HepG2 (cell line): ENCODE measurements around the gene MOK. TPM values are rescaled to one million over a fixed set of nuclear protein-coding genes. Genes with fewer than 3 reads are reported as not detected.

ENCODE experiments used
- ATAC-seq: fragments of 200-7000 bp; cut with Tn5 transposase; 3 replicates; pipeline ENCODE4 v1.9.1; 2020; ENCODE audit warnings: mild to moderate bottlenecking, moderate library complexity
- BruUV-seq: library from RNA; stranded (reverse); fragments of 400-500 nt; replicated peaks from 2 replicates; lab custom pipeline; 2021; lab: Mats Ljungman, UMichigan
- CTCF ChIA-PET: fragments of 300-600 bp; formaldehyde crosslinking; extraction: SDS; loops from one replicate; lab custom pipeline; 2021; ENCODE audit warnings: low total read pairs, inconsistent platforms, low intra/inter-chr PET ratio; lab: Yijun Ruan, JAX
- POLR2A ChIA-PET: fragments of 350-600 bp; sonication (Branson Sonifier 250); formaldehyde crosslinking; loops from one replicate; lab custom pipeline; 2020; ENCODE audit warnings: antibody characterized with exemption, inconsistent platforms; lab: Yijun Ruan, JAX
- DNase-seq: peaks from one replicate; pipeline ENCODE4 v3.0.0-alpha.2; 2015; ENCODE audit warnings: low spot score
- FAIRE-seq: peaks from 3 replicates; lab custom pipeline; 2011; peaks lifted over from hg19 to GRCh38; lab: Jason Lieb, UNC
- H2AFZ ChIP-seq: one replicate; pipeline ENCODE4 v1.6.1; 2011; ENCODE audit warnings: low read length, inconsistent platforms
- H3K27ac ChIP-seq: fragments of 300-600 bp; 3 replicates; pipeline ENCODE4 v1.8.0; 2011; ENCODE audit warnings: mixed run types, mild to moderate bottlenecking, mixed read lengths, low read length, inconsistent platforms; ENCODE audit not compliant: insufficient read depth; ENCODE audit errors: extremely low read length
- H3K27me3 ChIP-seq, 2 experiments: fragments of 200-600 bp in 1 of 2; 2 replicates in 1 of 2; 3 replicates in 1 of 2; pipeline versions ENCODE4 v1.6.0 to v1.8.0; 2011; ENCODE audit warnings: low read length in 2 of 2, mild to moderate bottlenecking in 2 of 2, moderate library complexity in 2 of 2, inconsistent platforms in 1 of 2; ENCODE audit not compliant: insufficient read depth in 2 of 2, control insufficient read depth in 1 of 2
- H3K36me3 ChIP-seq, 2 experiments: fragments of 200-600 bp in 1 of 2; replicated peaks in 1 of 2; 2 replicates in 1 of 2; 3 replicates in 1 of 2; pipeline versions ENCODE4 v1.5.1 to v1.8.0; 2011; ENCODE audit warnings: low read length in 2 of 2, inconsistent platforms in 1 of 2; ENCODE audit not compliant: insufficient read depth in 2 of 2, control insufficient read depth in 1 of 2
- H3K4me1 ChIP-seq: 2 replicates; pipeline ENCODE4 v1.5.1; 2012; ENCODE audit warnings: low read length, inconsistent platforms; ENCODE audit not compliant: insufficient read depth
- H3K4me2 ChIP-seq: 2 replicates; pipeline ENCODE4 v1.6.0; 2011; ENCODE audit warnings: low read depth, low read length, inconsistent platforms
- H3K4me3 ChIP-seq, 3 experiments: fragments of 200-600 bp in 1 of 3; sonication (generic), shearing (Covaris generic) in 1 of 3; replicated peaks in 1 of 3; 2 replicates each; pipeline ENCODE4 v1.5.1; 2011 to 2016; ENCODE audit warnings: low read length in 3 of 3, inconsistent platforms in 2 of 3, low read depth in 2 of 3, mild to moderate bottlenecking in 2 of 3, control low read depth in 1 of 3, mixed read lengths in 1 of 3; ENCODE audit not compliant: insufficient read depth in 1 of 3
- H3K79me2 ChIP-seq: one replicate; pipeline ENCODE4 v1.6.1; 2011; ENCODE audit warnings: low read length, inconsistent platforms; ENCODE audit not compliant: insufficient read depth
- H3K9ac ChIP-seq: 2 replicates; pipeline ENCODE4 v1.6.0; 2011; ENCODE audit warnings: mild to moderate bottlenecking, low read depth, low read length, inconsistent platforms; ENCODE audit not compliant: insufficient read depth
- H3K9me3 ChIP-seq: 2 replicates; pipeline ENCODE4 v1.5.1; 2012; ENCODE audit warnings: mild to moderate bottlenecking, low read length
- H4K20me1 ChIP-seq: 2 replicates; pipeline ENCODE4 v1.6.0; 2011; ENCODE audit warnings: inconsistent platforms, mild to moderate bottlenecking, low read length, moderate library complexity; ENCODE audit not compliant: insufficient read depth
- ADNP ChIP-seq: sonication (generic); formaldehyde crosslinking; IDR thresholded peaks from 2 replicates; pipeline ENCODE4 v1.4.0; 2020; ENCODE audit warnings: missing genetic modification reagents
- ETV5 ChIP-seq: IDR thresholded peaks from 2 replicates; pipeline ENCODE4 v1.6.1; 2018; ENCODE audit warnings: missing biosample characterization, missing genetic modification reagents, inconsistent platforms, borderline replicate concordance
- ETV6 ChIP-seq: sonication (generic); formaldehyde crosslinking; conservative IDR thresholded peaks from 2 replicates; pipeline ENCODE4 v1.4.0; 2020; ENCODE audit warnings: missing genetic modification reagents
- HCFC1 ChIP-seq: fragments of 150-350 bp; IDR thresholded peaks from 2 replicates; pipeline ENCODE4 v1.6.1; 2014; ENCODE audit warnings: low read depth, low read length
- HMG20B ChIP-seq: conservative IDR thresholded peaks from 2 replicates; pipeline ENCODE4 v1.6.1; 2016; ENCODE audit warnings: missing genetic modification reagents, missing compliant biosample characterization
- ISL2 ChIP-seq: sonication (generic); formaldehyde crosslinking; IDR thresholded peaks from 2 replicates; pipeline ENCODE4 v1.5.0; 2020; ENCODE audit warnings: missing genetic modification reagents
- LBX2 ChIP-seq: sonication (generic); formaldehyde crosslinking; IDR thresholded peaks from 2 replicates; pipeline ENCODE4 v1.5.0; 2020; ENCODE audit warnings: missing genetic modification reagents, mild to moderate bottlenecking, borderline replicate concordance
- NFYC ChIP-seq: IDR thresholded peaks from 2 replicates; pipeline ENCODE4 v1.6.1; 2016; ENCODE audit warnings: missing genetic modification reagents, missing compliant biosample characterization
- PHF21A ChIP-seq: sonication (generic); formaldehyde crosslinking; IDR thresholded peaks from 2 replicates; pipeline ENCODE4 v1.5.0; 2020; ENCODE audit warnings: mild to moderate bottlenecking, missing genetic modification reagents
- SMARCE1 ChIP-seq: fragments of 450-650 bp; IDR thresholded peaks from 2 replicates; pipeline ENCODE4 v1.6.1; 2017; ENCODE audit warnings: borderline replicate concordance
- SUZ12 ChIP-seq: fragments of 150-350 bp; IDR thresholded peaks from 2 replicates; pipeline ENCODE4 v1.6.1; 2014; ENCODE audit warnings: low read depth, low read length
- TBP ChIP-seq: sonication (generic); formaldehyde crosslinking; IDR thresholded peaks from 2 replicates; pipeline ENCODE4 v1.5.0; 2020; ENCODE audit warnings: missing genetic modification reagents
- ZNF672 ChIP-seq: sonication (generic); formaldehyde crosslinking; IDR thresholded peaks from 2 replicates; pipeline ENCODE4 v1.8.1; 2022; ENCODE audit warnings: missing genetic modification reagents
- WGBS: methylation state at CpG from one replicate; pipeline ENCODE4 v1.1.6; 2017; ENCODE audit warnings: low lambda C conversion rate; 5-methylcytosine and 5-hydroxymethylcytosine counted together
- in situ Hi-C: cut with HindIII; loops from 2 replicates; pipeline ENCODE4 v1.10.0; 2017; ENCODE audit warnings: low pct_unique_long_range_greater_than_20kb; ENCODE audit not compliant: extremely low pct_ligation_motif_present
- intact Hi-C: fragments of 100-400 bp; cut with micrococcal nuclease; formaldehyde crosslinking; loops from one replicate; pipeline ENCODE4 v1.10.0; 2022; ENCODE audit not compliant: unreplicated experiment
- polyA plus RNA-seq, 8 experiments: library from polyadenylated mRNA; depleted of rRNA in 3 of 8; stranded (reverse) in 7 of 8; unstranded in 1 of 8; fragments of >200 nt; fragmentation: Illumina TruSeq in 4 of 8; extraction: Trizol in 4 of 8; gene quantifications; 2 replicates each; pipeline versions ENCODE4 v1.2.1 to v1.2.3, GENCODE V29; 2011 to 2016; ENCODE audit warnings: low read depth in 4 of 8, missing spikeins in 1 of 8, mixed read lengths in 1 of 8; ENCODE audit not compliant: insufficient read depth in 1 of 8
- total RNA-seq, 5 experiments: library from RNA; depleted of rRNA; stranded (reverse); fragments of >200 nt; fragmentation: Illumina TruSeq; extraction: Trizol; gene quantifications; 2 replicates each; pipeline ENCODE4 v1.2.3, GENCODE V29; 2016; ENCODE audit warnings: low read depth in 1 of 5
- TF ChIP-seq, protein P1 (sequence below): sonication (generic); formaldehyde crosslinking; IDR thresholded peaks from 2 replicates; pipeline ENCODE4 v1.4.0; 2020; ENCODE audit warnings: missing genetic modification reagents, borderline replicate concordance
- TF ChIP-seq, protein P2 (sequence below): sonication (generic); formaldehyde crosslinking; IDR thresholded peaks from 2 replicates; pipeline ENCODE4 v1.4.0; 2020; ENCODE audit warnings: missing genetic modification reagents

MOK gene
- total and polyA plus RNA-seq, 2 of the 13 experiments (the other 11 are each of a cell fraction or from before 2014, with no cell fraction given) = 15.3 to 16.9 TPM

- FAIRE-seq = no peak
- POLR2A ChIA-PET = no interaction called here
- intact Hi-C loops = no loop called here
Measured at GRCh38 chr14:102278631-102278935, 26.4 kb downstream of the MOK start.

More at GRCh38 chr14:102278631-102278935, 26.4 kb downstream of the MOK start:
- 97% methylated on average over 6 of the region's 6 CpGs for WGBS
- H3K4me3 ChIP-seq = no peak overlapping the region
- no peak overlapping the region for H3K4me2 ChIP-seq
- H3K27ac ChIP-seq = no peak overlapping the region
- no TSS peak for BruUV-seq
- no peak overlapping the region for H2AFZ ChIP-seq
- H3K79me2 ChIP-seq = no peaks in the 10 kb centered on the region
- in situ Hi-C loops = no loop called here
- no peak for TF ChIP-seq LBX2
- no peak for TF ChIP-seq ADNP
- TF ChIP-seq NFYC (CRISPR knock-in tag) = no peak
- TF ChIP-seq, protein P1, sequence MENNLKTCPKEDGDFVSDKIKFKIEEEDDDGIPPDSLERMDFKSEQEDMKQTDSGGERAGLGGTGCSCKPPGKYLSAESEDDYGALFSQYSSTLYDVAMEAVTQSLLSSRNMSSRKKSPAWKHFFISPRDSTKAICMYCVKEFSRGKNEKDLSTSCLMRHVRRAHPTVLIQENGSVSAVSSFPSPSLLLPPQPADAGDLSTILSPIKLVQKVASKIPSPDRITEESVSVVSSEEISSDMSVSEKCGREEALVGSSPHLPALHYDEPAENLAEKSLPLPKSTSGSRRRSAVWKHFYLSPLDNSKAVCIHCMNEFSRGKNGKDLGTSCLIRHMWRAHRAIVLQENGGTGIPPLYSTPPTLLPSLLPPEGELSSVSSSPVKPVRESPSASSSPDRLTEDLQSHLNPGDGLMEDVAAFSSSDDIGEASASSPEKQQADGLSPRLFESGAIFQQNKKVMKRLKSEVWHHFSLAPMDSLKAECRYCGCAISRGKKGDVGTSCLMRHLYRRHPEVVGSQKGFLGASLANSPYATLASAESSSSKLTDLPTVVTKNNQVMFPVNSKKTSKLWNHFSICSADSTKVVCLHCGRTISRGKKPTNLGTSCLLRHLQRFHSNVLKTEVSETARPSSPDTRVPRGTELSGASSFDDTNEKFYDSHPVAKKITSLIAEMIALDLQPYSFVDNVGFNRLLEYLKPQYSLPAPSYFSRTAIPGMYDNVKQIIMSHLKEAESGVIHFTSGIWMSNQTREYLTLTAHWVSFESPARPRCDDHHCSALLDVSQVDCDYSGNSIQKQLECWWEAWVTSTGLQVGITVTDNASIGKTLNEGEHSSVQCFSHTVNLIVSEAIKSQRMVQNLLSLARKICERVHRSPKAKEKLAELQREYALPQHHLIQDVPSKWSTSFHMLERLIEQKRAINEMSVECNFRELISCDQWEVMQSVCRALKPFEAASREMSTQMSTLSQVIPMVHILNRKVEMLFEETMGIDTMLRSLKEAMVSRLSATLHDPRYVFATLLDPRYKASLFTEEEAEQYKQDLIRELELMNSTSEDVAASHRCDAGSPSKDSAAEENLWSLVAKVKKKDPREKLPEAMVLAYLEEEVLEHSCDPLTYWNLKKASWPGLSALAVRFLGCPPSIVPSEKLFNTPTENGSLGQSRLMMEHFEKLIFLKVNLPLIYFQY (CRISPR knock-in tag) = no peak
- TF ChIP-seq HCFC1 = no peak
- TF ChIP-seq ZNF672 (CRISPR knock-in tag) = no peak
- no peak for TF ChIP-seq SMARCE1
- TF ChIP-seq, protein P2, sequence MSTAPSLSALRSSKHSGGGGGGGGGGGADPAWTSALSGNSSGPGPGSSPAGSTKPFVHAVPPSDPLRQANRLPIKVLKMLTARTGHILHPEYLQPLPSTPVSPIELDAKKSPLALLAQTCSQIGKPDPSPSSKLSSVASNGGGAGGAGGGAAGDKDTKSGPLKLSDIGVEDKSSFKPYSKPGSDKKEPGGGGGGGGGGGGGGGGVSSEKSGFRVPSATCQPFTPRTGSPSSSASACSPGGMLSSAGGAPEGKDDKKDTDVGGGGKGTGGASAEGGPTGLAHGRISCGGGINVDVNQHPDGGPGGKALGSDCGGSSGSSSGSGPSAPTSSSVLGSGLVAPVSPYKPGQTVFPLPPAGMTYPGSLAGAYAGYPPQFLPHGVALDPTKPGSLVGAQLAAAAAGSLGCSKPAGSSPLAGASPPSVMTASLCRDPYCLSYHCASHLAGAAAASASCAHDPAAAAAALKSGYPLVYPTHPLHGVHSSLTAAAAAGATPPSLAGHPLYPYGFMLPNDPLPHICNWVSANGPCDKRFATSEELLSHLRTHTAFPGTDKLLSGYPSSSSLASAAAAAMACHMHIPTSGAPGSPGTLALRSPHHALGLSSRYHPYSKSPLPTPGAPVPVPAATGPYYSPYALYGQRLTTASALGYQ (CRISPR knock-in tag) = no peak
- TF ChIP-seq PHF21A (CRISPR knock-in tag) = no peak
- TF ChIP-seq SUZ12 = no peak
- no peak for TF ChIP-seq ETV5 (CRISPR knock-in tag)
- no peak for TF ChIP-seq HMG20B
- TF ChIP-seq ETV6 = no peak
- TF ChIP-seq ISL2 (CRISPR knock-in tag) = no peak
- no peak for TF ChIP-seq TBP (CRISPR knock-in tag)
- no peaks in the 10 kb centered on the region for H4K20me1 ChIP-seq
- CTCF ChIA-PET = no interaction called here
- H3K36me3 ChIP-seq = no peaks in the 10 kb centered on the region; a peak in 1 of 5 replicates
- no peaks in the 10 kb centered on the region for H3K9me3 ChIP-seq
- DNase-seq (no peak), ATAC-seq (no peak)
- no peaks in the 10 kb centered on the region for H3K27me3 ChIP-seq
- peaks cover 14% of the 10 kb centered on the region for H3K4me1 ChIP-seq
- no peak overlapping the region for H3K9ac ChIP-seq
